Ishikawa (cell line): ENCODE results near the gene MMAB.

Experiments
- EGR1 ChIP-seq: IDR thresholded peaks from 2 replicates; pipeline ENCODE4 v1.6.1; 2012
- EP300 ChIP-seq: IDR thresholded peaks from 2 replicates; pipeline ENCODE4 v1.6.1; 2012; ENCODE audit warnings: borderline replicate concordance
- NFIC ChIP-seq: IDR thresholded peaks from 2 replicates; pipeline ENCODE4 v1.6.1; 2012
- RAD21 ChIP-seq: IDR thresholded peaks from 2 replicates; pipeline ENCODE4 v1.6.1; 2012; ENCODE audit warnings: low read depth
- TAF1 ChIP-seq: IDR thresholded peaks from 2 replicates; pipeline ENCODE4 v1.6.1; 2012; ENCODE audit warnings: low read depth, mild to moderate bottlenecking
- YY1 ChIP-seq: IDR thresholded peaks from 2 replicates; pipeline ENCODE4 v1.6.1; 2012; ENCODE audit warnings: low read depth
- TF ChIP-seq, protein P1 (sequence below): IDR thresholded peaks from 2 replicates; pipeline ENCODE4 v1.6.1; 2012
- TF ChIP-seq, protein P2 (sequence below): IDR thresholded peaks from 2 replicates; pipeline ENCODE4 v1.6.1; 2012
- TF ChIP-seq, protein P3 (sequence below): IDR thresholded peaks from 2 replicates; pipeline ENCODE4 v1.6.1; 2012; ENCODE audit warnings: low read depth, mild to moderate bottlenecking

DNA sequence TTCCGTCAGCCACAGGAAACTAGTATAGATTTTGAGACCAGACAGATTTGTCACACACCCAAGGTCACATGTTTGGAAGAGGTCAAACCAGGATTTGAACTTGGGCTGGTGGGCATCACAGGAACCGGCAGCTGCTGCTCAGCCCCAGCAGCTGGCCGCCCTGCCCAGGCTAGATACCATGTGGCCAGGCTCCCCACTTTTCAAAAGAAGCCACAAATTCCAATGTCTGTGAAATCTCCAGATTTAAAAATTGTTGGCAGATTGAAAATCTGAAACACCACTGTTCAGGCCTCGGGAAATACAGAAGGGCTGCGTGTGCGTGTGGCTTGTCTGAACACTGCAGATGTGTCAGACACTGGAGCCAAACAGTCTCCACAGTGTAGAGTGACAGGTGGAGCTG, 30.4 kb downstream of the MMAB start:
- TF ChIP-seq, protein P1, sequence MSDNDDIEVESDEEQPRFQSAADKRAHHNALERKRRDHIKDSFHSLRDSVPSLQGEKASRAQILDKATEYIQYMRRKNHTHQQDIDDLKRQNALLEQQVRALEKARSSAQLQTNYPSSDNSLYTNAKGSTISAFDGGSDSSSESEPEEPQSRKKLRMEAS, result no peak
- TF ChIP-seq EGR1, result no peak
- TF ChIP-seq NFIC, result no peak
- no peak for TF ChIP-seq YY1
- TF ChIP-seq, protein P2, sequence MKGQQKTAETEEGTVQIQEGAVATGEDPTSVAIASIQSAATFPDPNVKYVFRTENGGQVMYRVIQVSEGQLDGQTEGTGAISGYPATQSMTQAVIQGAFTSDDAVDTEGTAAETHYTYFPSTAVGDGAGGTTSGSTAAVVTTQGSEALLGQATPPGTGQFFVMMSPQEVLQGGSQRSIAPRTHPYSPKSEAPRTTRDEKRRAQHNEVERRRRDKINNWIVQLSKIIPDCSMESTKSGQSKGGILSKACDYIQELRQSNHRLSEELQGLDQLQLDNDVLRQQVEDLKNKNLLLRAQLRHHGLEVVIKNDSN, result no peak
- no peak for TF ChIP-seq RAD21
- no peak for TF ChIP-seq EP300
- TF ChIP-seq TAF1, result no peak
- TF ChIP-seq, protein P3, sequence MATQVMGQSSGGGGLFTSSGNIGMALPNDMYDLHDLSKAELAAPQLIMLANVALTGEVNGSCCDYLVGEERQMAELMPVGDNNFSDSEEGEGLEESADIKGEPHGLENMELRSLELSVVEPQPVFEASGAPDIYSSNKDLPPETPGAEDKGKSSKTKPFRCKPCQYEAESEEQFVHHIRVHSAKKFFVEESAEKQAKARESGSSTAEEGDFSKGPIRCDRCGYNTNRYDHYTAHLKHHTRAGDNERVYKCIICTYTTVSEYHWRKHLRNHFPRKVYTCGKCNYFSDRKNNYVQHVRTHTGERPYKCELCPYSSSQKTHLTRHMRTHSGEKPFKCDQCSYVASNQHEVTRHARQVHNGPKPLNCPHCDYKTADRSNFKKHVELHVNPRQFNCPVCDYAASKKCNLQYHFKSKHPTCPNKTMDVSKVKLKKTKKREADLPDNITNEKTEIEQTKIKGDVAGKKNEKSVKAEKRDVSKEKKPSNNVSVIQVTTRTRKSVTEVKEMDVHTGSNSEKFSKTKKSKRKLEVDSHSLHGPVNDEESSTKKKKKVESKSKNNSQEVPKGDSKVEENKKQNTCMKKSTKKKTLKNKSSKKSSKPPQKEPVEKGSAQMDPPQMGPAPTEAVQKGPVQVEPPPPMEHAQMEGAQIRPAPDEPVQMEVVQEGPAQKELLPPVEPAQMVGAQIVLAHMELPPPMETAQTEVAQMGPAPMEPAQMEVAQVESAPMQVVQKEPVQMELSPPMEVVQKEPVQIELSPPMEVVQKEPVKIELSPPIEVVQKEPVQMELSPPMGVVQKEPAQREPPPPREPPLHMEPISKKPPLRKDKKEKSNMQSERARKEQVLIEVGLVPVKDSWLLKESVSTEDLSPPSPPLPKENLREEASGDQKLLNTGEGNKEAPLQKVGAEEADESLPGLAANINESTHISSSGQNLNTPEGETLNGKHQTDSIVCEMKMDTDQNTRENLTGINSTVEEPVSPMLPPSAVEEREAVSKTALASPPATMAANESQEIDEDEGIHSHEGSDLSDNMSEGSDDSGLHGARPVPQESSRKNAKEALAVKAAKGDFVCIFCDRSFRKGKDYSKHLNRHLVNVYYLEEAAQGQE, result no peak
